COLO668 (cell line): ENCODE results near the gene NFASC.

Source experiments
- DNase-seq: peaks from one replicate; lab custom pipeline; 2025; ENCODE audit not compliant: unreplicated experiment; lab: John Stamatoyannopoulos, UW

NFASC gene

GRCh38 chr1:204870160-204870912 lies at the start of gene NFASC:
NFASC (plus strand) TSS chr1:204870862; CDS start chr1:204944316, 73,454 bp downstream.
- DNase-seq: no peak

DNA sequence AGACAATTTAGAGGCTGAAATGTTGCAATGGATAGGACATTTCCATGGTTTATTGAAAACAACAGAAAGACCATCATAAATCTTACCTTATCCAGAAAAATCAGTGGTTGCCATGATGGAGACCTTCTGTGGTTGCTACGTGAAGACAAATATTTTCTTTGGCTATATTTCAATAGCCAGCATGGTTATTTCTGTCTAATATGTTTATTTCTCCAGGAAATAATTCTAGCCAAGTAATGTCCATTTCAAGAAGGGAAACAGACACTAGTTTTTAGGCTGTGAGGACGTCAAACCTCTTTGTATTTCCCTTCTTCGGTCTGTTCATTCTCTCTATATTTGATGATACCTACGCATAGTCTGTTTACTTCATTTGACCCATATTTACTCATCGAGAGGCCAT lies 49.2 kb upstream of the NFASC start:
- no peak for DNase-seq

DNA sequence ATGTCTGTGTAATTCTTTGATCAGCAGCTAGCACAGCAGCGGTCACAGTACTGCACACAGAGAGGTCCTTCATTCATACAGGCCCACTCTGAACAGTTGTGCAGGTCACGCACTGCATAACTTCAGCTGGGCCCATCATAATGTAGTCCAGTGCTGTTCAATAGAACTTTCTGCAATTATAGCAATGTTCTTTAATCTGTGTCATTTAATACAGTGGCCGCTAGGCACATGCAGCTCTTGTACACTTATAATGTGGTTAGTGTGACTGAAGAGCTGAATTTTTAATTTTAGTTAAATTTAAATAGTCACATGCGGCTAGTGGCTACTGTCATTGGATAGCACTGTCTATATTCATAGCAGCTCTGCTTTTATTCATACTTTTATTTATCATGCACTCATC lies 48.7 kb upstream of the NFASC start:
- no peak for DNase-seq

DNA sequence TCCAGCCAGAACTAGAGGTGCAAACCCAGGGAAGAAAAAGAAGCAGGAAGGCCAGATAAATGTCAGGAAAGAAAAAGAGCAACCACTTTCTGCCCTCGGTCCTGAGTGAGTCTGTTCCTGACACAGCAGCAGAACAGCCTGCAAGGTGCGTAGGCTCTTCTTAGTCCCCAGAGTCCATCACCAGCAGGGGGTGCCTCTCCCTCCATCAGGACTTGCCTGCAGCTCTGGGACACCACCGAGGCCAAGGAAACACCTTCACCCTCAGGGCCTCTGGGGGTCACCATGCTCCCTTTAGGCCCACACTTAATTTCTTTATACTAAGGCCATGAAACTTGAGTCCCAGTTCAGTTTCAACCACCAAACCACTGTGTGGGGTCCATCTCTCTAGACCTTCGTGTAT lies 43.7 kb upstream of the NFASC start:
- peak; percentile 70 for DNase-seq

- DNase-seq: peak; percentile 98
Observed at GRCh38 chr1:204828352-204828850, 42.3 kb upstream of the NFASC start.

- peak; percentile 44 for DNase-seq
Observed at GRCh38 chr1:204829133-204829825, 41.4 kb upstream of the NFASC start.

DNA sequence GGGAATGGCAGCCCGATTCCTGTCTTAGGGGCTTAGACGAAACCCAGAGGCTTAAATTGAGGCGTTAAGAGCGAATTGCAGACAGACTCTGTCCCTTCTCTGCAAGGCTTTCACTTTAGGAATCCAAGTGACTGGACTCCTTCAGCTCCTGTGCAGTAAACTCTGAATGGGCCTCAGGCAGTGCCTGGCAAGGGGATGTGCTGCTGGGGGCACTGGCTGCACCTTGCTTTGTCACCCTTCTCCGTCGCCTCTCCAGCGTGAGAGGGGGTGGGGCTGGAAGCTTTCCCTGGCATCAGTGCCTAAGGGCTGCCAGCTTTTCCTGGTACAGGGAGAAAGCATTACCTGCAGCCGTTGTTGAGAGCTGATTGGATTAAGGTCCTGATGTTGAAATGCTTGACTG lies 39.9 kb upstream of the NFASC start:
- DNase-seq: peak; percentile 68

DNA sequence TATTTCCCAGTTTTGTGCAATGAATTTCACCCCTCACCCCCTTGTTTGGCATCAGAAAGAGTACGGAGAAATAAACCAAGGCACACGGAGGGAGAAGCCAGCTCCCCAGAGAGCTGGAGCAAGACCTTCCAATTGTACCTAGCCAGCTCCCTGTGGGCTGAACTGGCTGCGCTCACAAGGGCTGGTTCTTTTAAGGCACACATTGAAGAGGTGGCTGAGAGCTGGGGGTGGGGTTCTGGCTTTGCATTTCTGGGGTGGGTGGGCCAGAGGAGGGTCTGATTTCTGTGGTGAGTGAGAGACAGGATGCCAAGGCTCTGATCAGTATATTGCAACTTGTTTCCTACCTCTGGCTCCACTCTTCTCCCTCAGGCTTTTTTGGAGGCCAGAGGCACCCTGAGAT lies 39.5 kb upstream of the NFASC start:
- no peak for DNase-seq

DNA sequence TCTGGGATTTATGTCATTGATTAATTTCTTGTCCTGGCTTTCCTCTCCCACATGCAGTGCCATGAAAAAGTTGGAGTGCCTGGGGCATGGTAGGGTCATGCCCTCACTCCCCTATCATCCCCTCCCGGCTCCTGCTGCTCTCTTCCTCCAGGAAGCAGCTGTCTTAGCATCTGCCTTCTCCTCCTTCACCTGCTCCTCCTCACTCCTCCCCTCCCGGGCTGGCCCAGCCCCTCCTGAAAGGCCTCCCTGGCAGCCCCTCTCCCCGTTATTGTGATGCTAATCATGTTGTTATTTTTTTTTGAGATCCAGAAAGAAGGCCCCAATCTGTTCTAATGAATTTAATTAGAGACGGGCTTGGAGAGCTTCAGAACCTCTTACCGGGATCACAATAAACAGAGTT lies 36.3 kb upstream of the NFASC start:
- DNase-seq: no peak

DNA sequence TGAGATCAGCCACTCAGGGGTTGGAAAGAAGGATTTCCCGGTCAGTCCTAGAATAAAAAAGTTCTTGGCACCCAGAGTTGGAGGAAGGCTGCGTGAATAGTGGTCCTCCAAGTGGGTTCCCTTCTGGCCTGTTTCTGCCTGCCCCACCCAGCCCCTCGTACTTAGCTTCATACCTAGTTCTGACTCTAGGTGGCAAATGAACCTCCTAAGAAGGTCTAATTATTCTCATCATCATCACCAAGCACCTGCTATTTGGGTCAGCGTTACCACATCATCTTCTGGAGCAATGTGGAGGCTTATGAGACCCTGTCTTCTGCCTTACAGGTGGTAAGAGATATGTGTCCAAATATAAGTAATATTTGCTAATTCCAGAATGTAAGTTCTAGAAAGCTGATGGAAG lies 35.9 kb upstream of the NFASC start:
- DNase-seq: no peak

DNA sequence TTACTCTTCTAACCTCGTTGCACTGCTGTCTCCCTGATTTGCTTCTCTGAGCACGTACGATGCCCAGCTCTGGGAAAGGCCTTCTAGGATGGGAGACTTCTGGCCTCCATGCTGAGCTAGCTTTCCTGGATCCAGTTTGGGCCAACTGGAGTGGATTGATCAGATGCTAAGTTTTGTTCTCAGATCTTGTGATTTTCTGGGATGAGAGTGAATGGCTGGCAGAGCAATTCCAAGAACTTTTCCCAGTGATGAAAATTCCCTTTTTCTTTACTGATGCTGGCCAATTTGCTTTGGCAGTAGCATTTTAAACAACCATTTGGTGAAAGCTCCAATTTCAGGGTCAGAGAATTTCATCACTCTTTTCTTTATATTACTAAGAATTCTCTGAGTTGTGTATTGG lies 34.9 kb upstream of the NFASC start:
- no peak for DNase-seq

- DNase-seq: no peak
Observed at GRCh38 chr1:204836856-204837255, 33.8 kb upstream of the NFASC start.

GRCh38 chr1:204837440-204838084 lies 33.1 kb upstream of the NFASC start:
- no peak for DNase-seq

DNA sequence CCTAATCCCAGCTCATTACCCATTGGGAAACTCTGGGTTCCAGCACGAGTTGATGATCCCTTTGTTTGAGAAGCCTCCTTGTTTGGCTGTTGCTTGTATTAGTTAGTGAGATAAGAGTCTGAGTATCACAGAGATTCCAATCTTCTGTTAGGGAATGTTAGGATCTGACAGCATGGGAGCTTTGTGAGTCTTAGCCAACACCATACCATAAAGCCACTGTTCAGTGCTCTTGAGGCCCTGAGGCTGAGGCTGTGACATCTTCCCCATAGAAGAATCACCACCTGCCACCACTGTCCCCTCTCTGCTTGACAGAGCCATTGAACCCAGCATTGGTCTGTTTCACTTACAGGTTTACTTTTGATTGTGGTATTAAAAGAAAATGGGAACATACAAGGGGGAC lies 29.3 kb upstream of the NFASC start:
- no peak for DNase-seq

GRCh38 chr1:204841798-204842197 lies 28.9 kb upstream of the NFASC start:
- peak; percentile 69 for DNase-seq

DNA sequence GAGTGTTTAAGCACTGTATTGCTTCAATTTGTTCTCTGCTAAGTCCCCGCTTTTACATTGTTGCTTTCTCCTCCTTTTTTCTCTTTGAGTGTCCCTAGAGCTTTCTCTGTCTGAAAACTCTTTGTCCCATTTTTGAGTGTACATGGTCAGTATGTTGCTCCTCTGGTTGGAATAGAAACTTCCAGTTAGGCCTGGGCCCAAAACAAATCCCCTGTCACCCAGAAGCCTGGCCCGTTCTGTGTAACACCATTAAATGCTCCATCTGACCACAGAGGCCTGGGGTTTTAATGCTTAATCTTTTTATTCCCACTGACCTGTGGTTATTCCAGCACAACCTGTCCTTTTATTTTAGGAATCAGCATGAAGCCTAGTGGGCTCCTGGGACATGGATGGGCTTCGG lies 28.3 kb upstream of the NFASC start:
- DNase-seq: no peak

- DNase-seq: peak; percentile 68
Observed at GRCh38 chr1:204842892-204843291, 27.8 kb upstream of the NFASC start.

- peak; percentile 87 for DNase-seq
Observed at GRCh38 chr1:204846546-204846945, 24.1 kb upstream of the NFASC start.

GRCh38 chr1:204848579-204848978 lies 22.1 kb upstream of the NFASC start:
- no peak for DNase-seq

DNA sequence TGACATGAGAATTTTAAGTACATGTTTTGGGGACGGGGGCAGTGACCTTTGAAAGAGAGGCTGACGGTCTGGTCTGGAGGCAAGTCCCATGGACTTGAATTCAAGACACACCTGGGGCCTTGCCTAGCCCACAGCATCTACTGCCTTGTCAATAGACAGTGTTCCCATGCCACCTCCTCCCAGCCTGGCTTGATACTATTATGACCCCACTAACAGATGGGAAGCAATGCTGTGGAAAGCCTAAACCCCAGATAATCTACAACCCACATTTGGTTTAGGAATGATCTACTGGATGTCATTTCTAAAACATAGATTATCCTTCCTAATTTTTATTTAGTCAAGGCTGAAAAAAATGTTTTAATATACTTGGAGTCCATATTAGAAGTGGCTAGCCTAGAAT lies 17.8 kb upstream of the NFASC start:
- DNase-seq: no peak

- peak; percentile 52 for DNase-seq
Observed at GRCh38 chr1:204853436-204853835, 17.2 kb upstream of the NFASC start.

DNA sequence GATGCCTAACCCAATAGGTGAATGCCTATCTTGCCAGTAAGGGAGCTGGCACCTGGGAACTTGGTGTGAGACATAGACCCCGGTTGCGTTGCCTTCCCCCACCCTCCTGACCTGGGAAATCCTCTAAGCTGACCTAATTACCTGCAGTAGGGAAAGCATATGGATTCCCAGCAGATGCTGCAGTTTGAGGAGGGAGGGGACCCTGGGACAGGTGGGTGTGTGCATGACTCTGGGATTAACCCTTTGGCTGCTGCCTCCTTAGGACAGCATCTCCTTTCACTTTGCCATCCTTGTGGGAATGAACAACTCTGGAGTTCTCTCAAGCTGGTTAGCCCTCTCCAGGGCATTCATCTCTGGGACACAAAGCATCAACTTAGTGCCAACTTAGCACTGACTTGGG lies 16.4 kb upstream of the NFASC start:
- DNase-seq: no peak
